NCI-H524 treated with DMSO at 0.1 percent for 48 hours (cell line): ENCODE measurements around the gene STPG4.
"Not testable (repeated sequence)": the region's sequence is repeated elsewhere in the genome, so short reads cannot be mapped to it uniquely, and the experiment has no call there.

Source experiments
- DNase-seq: peaks from one replicate; lab custom pipeline; 2025; lab: John Stamatoyannopoulos, UW

The STPG4 gene

GRCh38 chr2:47172922-47173695 is 18.0 kb upstream of the STPG4 start:
- DNase-seq = no peak

- DNase-seq = no peak
These were observed 17.2 kb upstream of the STPG4 start for GRCh38 chr2:47172156-47172921.

GRCh38 chr2:47169784-47170183 is 14.7 kb upstream of the STPG4 start:
- DNase-seq = no peak

- not testable (repeated sequence) for DNase-seq
These were observed 13.8 kb upstream of the STPG4 start for GRCh38 chr2:47168895-47169294.

- no peak for DNase-seq
These were observed 12.0 kb upstream of the STPG4 start for GRCh38 chr2:47167149-47167548.

GRCh38 chr2:47165001-47165555 is 10.0 kb upstream of the STPG4 start:
- DNase-seq = no peak

GRCh38 chr2:47162780-47163179 is 7.7 kb upstream of the STPG4 start:
- DNase-seq = no peak

- DNase-seq = no peak
These were observed 6.4 kb upstream of the STPG4 start for GRCh38 chr2:47161475-47161874.

- no peak for DNase-seq
These were observed 5.6 kb upstream of the STPG4 start for GRCh38 chr2:47160660-47161059.

GRCh38 chr2:47160211-47160610 is 5.1 kb upstream of the STPG4 start:
- DNase-seq = no peak

- no peak for DNase-seq
These were observed 4.5 kb upstream of the STPG4 start for GRCh38 chr2:47159627-47160026.

- no peak for DNase-seq
These were observed 3.5 kb upstream of the STPG4 start for GRCh38 chr2:47158576-47158975.

- no peak for DNase-seq
These were observed 2.3 kb downstream of the STPG4 start for GRCh38 chr2:47152803-47153202.

- no peak for DNase-seq
These were observed 4.9 kb downstream of the STPG4 start for GRCh38 chr2:47150175-47150574.

- no peak for DNase-seq
These were observed 8.1 kb downstream of the STPG4 start for GRCh38 chr2:47147021-47147420.

- no peak for DNase-seq
These were observed 9.6 kb downstream of the STPG4 start for GRCh38 chr2:47145466-47145865.

GRCh38 chr2:47141520-47141919 is 13.6 kb downstream of the STPG4 start:
- no peak for DNase-seq

GRCh38 chr2:47134386-47135090 is 20.6 kb downstream of the STPG4 start:
- no peak for DNase-seq

GRCh38 chr2:47133046-47133445 is 22.1 kb downstream of the STPG4 start:
- no peak for DNase-seq

GRCh38 chr2:47129191-47129706 is 25.9 kb downstream of the STPG4 start:
- DNase-seq = no peak

GRCh38 chr2:47128705-47129104 is 26.4 kb downstream of the STPG4 start:
- DNase-seq = no peak

GRCh38 chr2:47127862-47128543 is 27.1 kb downstream of the STPG4 start:
- no peak for DNase-seq
